Panc1 (cell line): ENCODE measurements around the gene DHRS4L2.
"Not testable (repeated sequence)": the region's sequence is repeated elsewhere in the genome, so short reads cannot be mapped to it uniquely, and the experiment has no call there.

Experiments
- CTCF ChIP-seq: fragments of 450-650 bp; IDR thresholded peaks from 2 replicates; pipeline ENCODE4 v1.5.1; 2017; ENCODE audit warnings: mild to moderate bottlenecking
- POLR2AphosphoS5 ChIP-seq: IDR thresholded peaks from 2 replicates; pipeline ENCODE4 v1.6.1; 2012; ENCODE audit warnings: mild to moderate bottlenecking, low read depth, low read length, moderate library complexity
- REST ChIP-seq, 2 experiments: IDR thresholded peaks; 2 replicates each; pipeline ENCODE4 v1.6.1; 2011 to 2012; ENCODE audit warnings: low read depth in 2 of 2, control low read depth in 1 of 2, low read length in 1 of 2, mild to moderate bottlenecking in 1 of 2, moderate library complexity in 1 of 2; ENCODE audit not compliant: insufficient read depth in 1 of 2
- SIN3A ChIP-seq: IDR thresholded peaks from 2 replicates; pipeline ENCODE4 v1.6.1; 2012; ENCODE audit warnings: low read depth, mild to moderate bottlenecking, low read length, moderate library complexity, borderline replicate concordance; ENCODE audit not compliant: insufficient read depth
- TCF7L2 ChIP-seq: IDR thresholded peaks from 2 replicates; pipeline ENCODE4 v1.6.1; 2011; ENCODE audit warnings: mild to moderate bottlenecking, low read depth, low read length, inconsistent platforms

- not testable (repeated sequence) for TF ChIP-seq REST (IDR thresholded peaks at IDR 0.05; ENCODE audit: insufficient read depth in 1 of 2, low read depth in 2 of 2, low read length in 1 of 2); CTCF; POLR2AphosphoS5; TCF7L2; SIN3A
These were observed 32.9 kb upstream of the DHRS4L2 start for GRCh38 chr14:23955811-23956210.
